ENCODE results near the gene PCGF5.

Gene PCGF5

GRCh38 chr10:91271886-91272285 is 51.4 kb downstream of the PCGF5 start:
- no peak for DNase-seq (ENCODE audit: low read depth)
- TF ChIP-seq CTCF (conservative IDR thresholded peaks at IDR 0.05; ENCODE audit: low read depth, low read length): no peak
- no peak overlapping the region for H3K4me3 ChIP-seq (ENCODE audit: low read depth, low read length)

DNA sequence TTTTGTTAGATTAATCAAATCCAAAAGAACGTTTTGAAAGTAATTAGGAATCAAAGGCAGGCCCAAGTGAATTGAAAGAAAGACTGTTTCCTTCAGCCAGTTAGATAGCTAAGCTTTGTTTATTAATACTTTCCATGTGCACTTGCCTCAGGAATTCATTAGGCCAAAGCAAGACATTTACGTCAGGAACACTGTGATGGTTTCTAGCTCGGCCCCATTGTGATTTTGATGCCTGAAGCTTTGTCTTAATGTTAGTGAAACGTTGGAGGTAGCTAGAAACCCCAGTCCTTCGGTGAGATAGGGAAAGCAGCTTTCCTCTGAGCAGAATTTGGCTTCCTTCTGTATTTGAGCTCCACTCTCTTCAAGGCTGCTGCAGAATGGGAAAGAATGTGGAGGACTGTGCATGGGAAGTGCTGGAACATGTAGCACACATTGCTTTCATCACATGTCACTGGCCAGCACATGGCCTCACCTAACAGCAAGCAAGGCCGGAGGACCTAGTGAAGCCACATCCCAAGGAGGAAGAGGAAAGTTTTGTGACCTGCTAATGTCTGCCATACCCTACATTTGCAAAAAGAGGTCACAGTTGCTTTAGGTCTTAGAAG is 64.1 kb downstream of the PCGF5 start:
- H3K4me3 ChIP-seq (ENCODE audit: low read depth, low read length): no peak overlapping the region
- DNase-seq (ENCODE audit: low read depth): no peak
- TF ChIP-seq CTCF (conservative IDR thresholded peaks at IDR 0.05; ENCODE audit: low read depth, low read length): no peak

- DNase-seq (ENCODE audit: low read depth): no peak
- no peak overlapping the region for H3K4me3 ChIP-seq (ENCODE audit: low read depth, low read length)
- TF ChIP-seq CTCF (conservative IDR thresholded peaks at IDR 0.05; ENCODE audit: low read depth, low read length): no peak
These were observed 66.1 kb downstream of the PCGF5 start for GRCh38 chr10:91286572-91286971.

DNA sequence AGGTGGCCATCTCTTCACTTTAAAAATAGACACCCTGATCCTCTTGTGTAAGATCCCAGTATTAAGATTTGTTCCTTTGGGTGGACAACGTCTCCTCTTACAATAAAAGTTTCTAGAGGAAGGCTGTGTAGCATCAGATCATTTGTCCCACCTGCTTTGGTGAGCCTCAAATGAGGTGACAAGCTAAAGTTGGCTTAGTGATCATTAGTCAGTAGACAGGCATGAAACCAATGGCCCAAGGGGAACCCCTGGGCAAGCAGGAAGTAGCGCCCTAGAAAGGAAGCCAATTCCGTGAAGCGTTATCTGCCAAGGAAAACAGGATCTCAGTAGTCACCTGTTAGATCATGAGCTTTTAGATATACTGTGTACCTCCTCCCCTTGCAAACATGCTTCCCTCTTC is 66.8 kb downstream of the PCGF5 start:
- TF ChIP-seq CTCF (conservative IDR thresholded peaks at IDR 0.05; ENCODE audit: low read depth, low read length): no peak
- no peak overlapping the region for H3K4me3 ChIP-seq (ENCODE audit: low read depth, low read length)
- peak; percentile 21 for DNase-seq (ENCODE audit: low read depth)

DNA sequence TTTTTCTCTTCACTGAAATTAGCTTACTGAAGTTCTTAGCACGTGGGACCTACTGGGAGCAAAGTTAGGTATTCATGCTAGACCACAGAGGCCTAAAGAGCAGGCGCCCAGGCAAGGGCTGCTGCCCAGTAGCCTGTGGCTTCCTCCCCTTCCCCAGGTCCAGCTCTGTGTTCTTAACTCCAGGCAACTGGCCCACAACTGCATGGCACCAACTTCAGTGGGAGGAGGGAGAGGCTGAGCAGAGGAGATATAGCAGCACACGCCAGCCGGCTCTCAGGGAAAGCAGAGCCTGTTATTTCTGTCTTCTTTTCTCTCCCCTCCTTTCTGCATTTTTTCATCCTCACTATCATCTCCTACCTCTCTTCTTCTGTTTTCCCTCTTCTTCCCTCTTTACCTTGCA is 67.4 kb downstream of the PCGF5 start:
- no peak for TF ChIP-seq CTCF (conservative IDR thresholded peaks at IDR 0.05; ENCODE audit: low read depth, low read length)
- H3K4me3 ChIP-seq (ENCODE audit: low read depth, low read length): no peak overlapping the region
- no peak for DNase-seq (ENCODE audit: low read depth)

- H3K4me3 ChIP-seq (ENCODE audit: low read depth, low read length): no peak overlapping the region
- TF ChIP-seq CTCF (conservative IDR thresholded peaks at IDR 0.05; ENCODE audit: low read depth, low read length): no peak
- no peak for DNase-seq (ENCODE audit: low read depth)
These were observed 68.8 kb downstream of the PCGF5 start for GRCh38 chr10:91289305-91289704.

DNA sequence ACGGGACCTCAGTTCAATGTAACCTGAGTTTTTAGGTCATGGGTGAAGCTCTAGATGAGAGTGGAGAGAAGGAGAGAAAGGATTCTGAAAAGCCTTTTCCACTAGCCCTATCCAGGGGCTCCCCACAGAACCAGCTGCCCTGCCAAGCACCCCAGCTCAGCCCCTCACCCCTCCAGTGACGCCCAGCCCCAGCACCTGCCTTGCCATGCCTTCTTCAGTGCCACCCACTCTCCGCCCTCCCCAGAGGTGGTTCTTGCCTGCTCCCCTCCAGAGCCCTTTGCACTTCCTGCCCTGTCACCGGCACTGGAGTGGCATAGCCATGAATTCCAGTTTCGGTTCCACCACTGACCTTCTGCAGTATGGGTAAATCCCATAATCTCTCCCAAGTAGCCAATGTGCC is 70.1 kb downstream of the PCGF5 start:
- TF ChIP-seq CTCF (conservative IDR thresholded peaks at IDR 0.05; ENCODE audit: low read depth, low read length): no peak
- no peak overlapping the region for H3K4me3 ChIP-seq (ENCODE audit: low read depth, low read length)
- no peak for DNase-seq (ENCODE audit: low read depth)
